Activated naive CD8-positive, alpha-beta T cell treated with anti-CD3 and anti-CD28 coated beads, Interleukin-2, amount 50 U/mL, for 24 hours (primary cell): ENCODE data around the gene FBXL4.

ENCODE experiments used
- ATAC-seq: fragments of 150-1000 bp; cut with Tn5 transposase; one replicate; pipeline ENCODE4 v1.10.0; 2021
- DNase-seq: peaks from one replicate; pipeline ENCODE4 v3.0.0; 2021
- H3K27ac Mint-ChIP-seq: one replicate; pipeline ENCODE4 v1.8.0; 2021; ENCODE audit warnings: mild to moderate bottlenecking, mixed read lengths
- H3K27me3 Mint-ChIP-seq: one replicate; pipeline ENCODE4 v1.8.0; 2021; ENCODE audit warnings: mixed read lengths
- H3K36me3 Mint-ChIP-seq: one replicate; pipeline ENCODE4 v1.8.0; 2021; ENCODE audit warnings: low read depth, mixed read lengths
- H3K4me1 Mint-ChIP-seq: one replicate; pipeline ENCODE4 v1.8.0; 2021; ENCODE audit warnings: mixed read lengths
- H3K4me3 Mint-ChIP-seq: one replicate; pipeline ENCODE4 v1.8.0; 2021; ENCODE audit warnings: mild to moderate bottlenecking, moderate library complexity, mixed read lengths
- H3K9me3 Mint-ChIP-seq: one replicate; pipeline ENCODE4 v1.8.0; 2021; ENCODE audit warnings: mixed read lengths

The FBXL4 gene

DNA sequence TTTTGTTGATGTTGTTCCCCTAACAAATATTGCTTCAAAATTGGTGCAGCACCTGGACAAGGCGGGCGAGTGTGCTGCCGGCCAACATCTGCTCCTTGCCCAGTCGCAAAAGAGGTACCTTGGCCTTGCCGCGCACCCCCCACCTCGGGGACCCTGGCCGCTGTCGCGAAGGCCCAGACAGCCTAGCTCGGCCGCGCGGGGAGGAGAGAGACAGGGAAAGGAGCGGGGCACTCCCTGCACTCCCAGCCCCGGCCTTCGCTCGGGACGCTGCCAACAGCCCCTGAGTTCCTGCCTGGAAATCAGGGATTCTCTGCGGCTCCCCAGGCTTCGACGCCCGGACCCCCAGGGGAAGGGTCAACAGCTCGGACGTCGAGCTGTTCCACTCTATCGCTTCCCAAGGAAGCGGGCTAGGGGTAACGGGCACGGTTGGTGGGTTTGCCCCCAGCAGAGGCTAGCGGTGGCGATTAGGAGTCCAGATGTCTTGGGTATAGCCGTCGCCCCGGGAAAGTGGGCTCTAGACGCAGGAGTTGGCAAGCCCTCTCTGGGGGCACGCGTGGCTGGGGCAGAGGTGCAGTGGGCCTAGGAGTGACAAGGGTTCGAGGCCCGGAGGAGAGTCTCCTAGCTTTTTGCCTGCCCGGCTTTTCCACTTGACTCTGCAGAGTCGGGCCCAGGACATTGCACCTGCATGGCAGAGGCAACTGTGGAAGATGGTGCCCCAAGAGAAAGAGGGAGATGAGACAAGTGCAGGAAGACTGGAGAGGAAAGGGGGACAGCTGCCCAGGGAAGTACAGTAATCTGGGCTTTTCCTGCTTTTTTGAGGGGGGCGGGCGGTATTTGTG, 105.2 kb downstream of the FBXL4 start:
- peaks cover 79% of the 10 kb centered on the region for H3K27me3 Mint-ChIP-seq
- DNase-seq (no peak), ATAC-seq (no peak)
- no peak overlapping the region for H3K4me3 Mint-ChIP-seq
- peaks cover 15% of the 10 kb centered on the region for H3K4me1 Mint-ChIP-seq
- no peaks in the 10 kb centered on the region for H3K36me3 Mint-ChIP-seq
- no peak overlapping the region for H3K27ac Mint-ChIP-seq
- no peaks in the 10 kb centered on the region for H3K9me3 Mint-ChIP-seq

DNA sequence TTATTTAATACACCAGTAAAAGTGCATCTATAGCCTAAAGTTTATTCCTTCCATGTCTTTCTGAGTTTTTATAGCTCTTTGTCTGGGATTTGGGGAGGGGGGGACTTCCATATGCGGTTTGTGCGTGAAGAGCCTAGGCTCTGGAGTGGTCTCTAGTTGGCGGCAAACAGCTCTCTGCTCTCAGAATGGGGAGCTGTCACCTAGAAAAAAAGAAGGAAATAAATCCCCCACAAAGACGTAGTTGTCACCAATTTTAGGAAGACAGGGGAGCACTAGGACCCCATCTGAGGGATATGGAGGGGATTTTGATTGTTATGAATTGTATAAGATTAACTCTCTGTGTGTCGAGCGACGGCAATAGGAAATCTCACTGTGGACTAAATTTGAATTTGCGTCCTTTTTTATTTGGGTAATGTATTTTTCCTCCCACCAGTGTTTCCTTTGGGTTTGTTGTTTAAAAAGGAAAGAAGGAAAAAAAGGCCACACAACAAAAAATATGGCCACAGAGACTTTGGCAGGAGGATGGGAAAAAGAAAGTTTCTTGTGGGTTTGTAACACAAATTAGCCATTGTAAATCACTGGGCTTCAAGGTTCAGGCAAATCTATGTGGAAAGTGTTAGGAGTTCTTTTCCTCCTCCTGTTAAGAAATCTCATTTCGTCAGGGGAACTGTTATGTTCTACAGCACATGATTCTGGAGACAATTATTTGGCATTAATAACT, 106.0 kb downstream of the FBXL4 start:
- ATAC-seq (no peak), DNase-seq (no peak)
- Mint-ChIP-seq H3K9me3 (no peaks in the 10 kb centered on the region), H3K4me3 (no peak overlapping the region), H3K27ac (no peak overlapping the region), H3K27me3 (peaks cover 79% of the 10 kb centered on the region), H3K36me3 (no peaks in the 10 kb centered on the region), H3K4me1 (peaks cover 15% of the 10 kb centered on the region)

DNA sequence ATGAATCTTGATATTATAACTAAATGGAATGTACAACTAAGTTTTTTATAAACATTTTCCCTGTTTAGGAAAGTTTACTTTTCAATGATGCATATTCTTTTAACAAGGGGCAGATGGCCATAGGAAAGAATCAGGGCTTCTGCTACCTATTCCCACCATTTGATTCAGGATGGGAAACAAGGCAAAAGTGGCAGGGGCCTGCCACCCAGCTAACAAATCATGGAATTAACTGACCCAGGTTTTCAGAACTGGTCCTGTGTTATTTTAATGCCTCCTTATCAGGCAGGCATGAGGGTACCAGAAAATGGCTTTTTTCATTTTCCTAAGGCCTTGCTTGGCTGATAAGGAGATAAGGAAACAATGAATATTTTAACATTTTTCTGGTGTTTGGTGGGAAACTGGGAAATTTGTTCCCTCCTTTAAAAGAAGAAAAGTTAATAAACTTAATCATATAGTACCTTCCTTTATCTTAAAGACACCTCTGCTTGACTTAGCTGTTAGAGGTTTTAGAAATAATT, 106.7 kb downstream of the FBXL4 start:
- Mint-ChIP-seq H3K4me3 (no peak overlapping the region), H3K4me1 (peaks cover 18% of the 10 kb centered on the region), H3K36me3 (no peaks in the 10 kb centered on the region), H3K9me3 (no peaks in the 10 kb centered on the region), H3K27me3 (peaks cover 79% of the 10 kb centered on the region), H3K27ac (no peak overlapping the region)
- ATAC-seq, result no peak
- no peak for DNase-seq

DNA sequence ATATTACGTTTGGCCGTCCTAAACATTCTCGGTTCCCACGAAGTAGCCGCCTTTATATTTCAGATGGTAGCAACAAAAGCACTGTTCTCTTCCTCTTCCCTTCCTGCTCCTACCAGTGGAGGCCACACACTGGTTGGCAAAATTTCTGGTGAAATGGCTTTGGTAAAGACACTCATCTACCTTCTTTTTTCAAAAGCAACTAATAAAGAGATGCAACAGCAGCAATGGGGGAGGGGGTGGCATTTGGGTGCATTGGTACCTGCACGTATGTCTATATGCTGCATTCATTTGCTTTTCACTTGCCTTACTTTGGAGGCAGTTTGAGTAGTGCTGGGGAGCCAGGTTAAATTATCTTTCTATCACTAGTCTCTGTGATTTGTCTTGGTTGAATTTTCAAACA, 107.4 kb downstream of the FBXL4 start:
- Mint-ChIP-seq H3K9me3 (no peaks in the 10 kb centered on the region), H3K4me1 (peaks cover 16% of the 10 kb centered on the region), H3K4me3 (no peak overlapping the region), H3K27ac (no peak overlapping the region), H3K36me3 (no peaks in the 10 kb centered on the region), H3K27me3 (peaks cover 77% of the 10 kb centered on the region)
- DNase-seq, result no peak
- ATAC-seq, result no peak

DNA sequence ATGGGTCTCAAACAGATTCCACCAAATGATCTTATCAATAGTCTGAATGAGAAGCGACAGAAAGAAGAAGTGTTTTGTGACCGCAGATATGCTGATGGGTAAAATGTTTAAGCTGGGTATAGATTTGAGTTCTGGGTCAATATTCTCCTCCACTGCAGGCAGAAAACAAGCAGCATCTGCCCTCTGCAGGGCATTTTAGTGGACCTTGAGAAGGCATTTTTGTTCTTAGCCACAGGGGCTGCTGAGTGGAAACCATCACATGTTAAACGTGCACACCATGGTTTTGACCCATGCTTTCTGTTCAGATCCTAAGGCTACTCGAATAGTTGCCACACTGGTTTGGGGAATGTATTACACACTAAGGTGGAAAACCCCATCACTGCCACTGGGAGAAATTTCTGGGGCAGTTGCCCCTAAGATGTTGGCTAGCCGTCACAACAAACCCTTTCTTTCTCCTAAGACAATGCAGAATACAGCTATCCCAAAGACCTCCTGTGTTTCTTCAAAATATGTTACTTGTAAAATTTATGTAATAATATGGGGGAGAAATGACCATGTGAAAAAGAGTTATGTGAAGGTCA, 107.9 kb downstream of the FBXL4 start:
- Mint-ChIP-seq H3K36me3 (no peaks in the 10 kb centered on the region), H3K4me1 (peaks cover 16% of the 10 kb centered on the region), H3K27me3 (peaks cover 76% of the 10 kb centered on the region), H3K4me3 (no peak overlapping the region), H3K9me3 (no peaks in the 10 kb centered on the region), H3K27ac (no peak overlapping the region)
- no peak for DNase-seq
- ATAC-seq, result no peak

DNA sequence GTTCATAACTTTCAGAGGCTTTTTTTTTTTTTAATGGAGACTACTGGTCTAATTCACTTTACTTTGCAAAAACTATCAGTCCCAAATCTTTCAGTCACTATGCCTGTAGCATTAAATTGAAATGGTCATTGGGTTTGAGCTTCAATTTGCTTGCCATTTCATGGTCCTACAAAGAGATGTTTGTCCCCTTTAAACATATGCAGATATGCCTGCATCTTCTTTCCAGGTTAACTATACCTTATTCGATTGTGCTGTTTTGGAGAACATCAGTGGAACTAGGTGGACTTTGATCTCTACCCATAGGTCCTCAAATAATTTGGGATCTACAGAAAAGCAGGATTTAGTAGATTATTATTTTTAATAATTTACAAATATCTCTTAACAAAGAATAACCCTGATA, 108.8 kb downstream of the FBXL4 start:
- no peaks in the 10 kb centered on the region for H3K36me3 Mint-ChIP-seq
- no peak overlapping the region for H3K4me3 Mint-ChIP-seq
- H3K27me3 Mint-ChIP-seq, result peaks cover 74% of the 10 kb centered on the region
- no peaks in the 10 kb centered on the region for H3K9me3 Mint-ChIP-seq
- no peak overlapping the region for H3K27ac Mint-ChIP-seq
- ATAC-seq (no peak), DNase-seq (no peak)
- peaks cover 16% of the 10 kb centered on the region for H3K4me1 Mint-ChIP-seq

DNA sequence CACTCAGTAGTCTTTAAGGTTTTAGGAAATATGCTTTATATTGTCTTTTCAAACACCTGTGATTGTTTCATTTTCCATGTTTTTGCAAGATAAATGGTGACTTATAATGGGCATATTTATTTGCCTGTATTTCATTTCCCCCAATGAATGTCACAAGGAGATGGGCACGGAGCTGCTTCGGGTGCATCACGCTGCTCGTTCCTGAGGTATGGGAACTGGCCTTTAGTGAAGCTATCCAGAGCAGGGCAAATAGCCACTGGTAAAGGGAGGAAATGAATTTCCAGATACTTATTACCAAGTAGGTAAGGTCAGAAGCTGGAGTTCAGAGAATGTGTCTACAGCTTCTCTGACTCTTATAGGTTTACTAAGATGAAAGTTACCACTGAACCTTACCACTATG, 109.7 kb downstream of the FBXL4 start:
- Mint-ChIP-seq H3K9me3 (no peaks in the 10 kb centered on the region), H3K27ac (no peak overlapping the region), H3K4me1 (peaks cover 26% of the 10 kb centered on the region), H3K27me3 (peaks cover 78% of the 10 kb centered on the region), H3K4me3 (no peak overlapping the region), H3K36me3 (no peaks in the 10 kb centered on the region)
- DNase-seq, result no peak
- ATAC-seq, result no peak

DNA sequence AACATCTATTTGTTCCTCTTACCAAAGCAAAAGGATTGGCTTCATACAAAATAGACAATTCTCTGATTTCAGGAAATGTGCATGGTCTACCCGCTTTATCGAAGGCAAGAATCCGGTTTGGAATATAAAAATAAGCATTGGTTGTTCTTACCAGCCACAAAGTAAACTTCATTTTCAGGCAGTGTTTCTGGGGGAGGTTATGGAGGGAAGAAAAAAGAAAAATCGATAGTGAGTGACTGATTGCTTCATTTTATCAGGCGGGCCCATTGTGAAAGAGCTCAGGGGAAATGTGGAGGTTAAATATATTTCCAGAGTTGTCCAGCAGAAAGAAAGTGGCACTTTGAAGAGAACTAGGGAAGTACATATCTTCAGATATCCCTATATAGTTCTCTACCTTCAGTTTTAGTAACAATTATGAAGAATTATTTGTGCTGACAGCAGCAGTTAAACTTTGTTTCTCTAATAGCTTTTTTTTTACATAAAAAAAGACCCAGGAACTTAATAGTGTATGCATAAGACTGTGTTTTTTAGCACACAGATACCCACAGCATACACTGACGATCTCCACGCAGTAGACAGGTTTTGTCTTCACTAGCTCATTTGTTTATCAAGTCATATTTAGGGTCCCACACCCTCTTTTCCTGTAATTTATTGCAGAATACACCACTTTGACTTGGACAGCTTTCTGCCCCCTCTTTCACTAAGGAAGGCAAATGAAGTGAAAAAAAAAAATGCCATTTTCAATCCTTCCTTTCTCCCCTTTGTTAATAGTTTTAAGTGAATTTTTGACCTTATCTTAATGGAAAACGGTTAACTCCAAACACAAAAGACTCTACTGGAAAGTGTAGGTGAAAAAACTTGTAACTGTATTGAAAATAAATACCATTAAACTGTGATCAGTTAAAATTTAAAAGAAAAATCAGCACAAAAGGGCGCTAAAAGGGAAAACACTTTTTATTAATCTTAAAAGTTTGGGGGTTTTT, 110.5 kb downstream of the FBXL4 start:
- ATAC-seq (no peak), DNase-seq (no peak)
- Mint-ChIP-seq H3K9me3 (no peaks in the 10 kb centered on the region), H3K4me3 (no peak overlapping the region), H3K27ac (no peak overlapping the region), H3K36me3 (no peaks in the 10 kb centered on the region), H3K4me1 (peaks cover 29% of the 10 kb centered on the region), H3K27me3 (peaks cover 77% of the 10 kb centered on the region)

DNA sequence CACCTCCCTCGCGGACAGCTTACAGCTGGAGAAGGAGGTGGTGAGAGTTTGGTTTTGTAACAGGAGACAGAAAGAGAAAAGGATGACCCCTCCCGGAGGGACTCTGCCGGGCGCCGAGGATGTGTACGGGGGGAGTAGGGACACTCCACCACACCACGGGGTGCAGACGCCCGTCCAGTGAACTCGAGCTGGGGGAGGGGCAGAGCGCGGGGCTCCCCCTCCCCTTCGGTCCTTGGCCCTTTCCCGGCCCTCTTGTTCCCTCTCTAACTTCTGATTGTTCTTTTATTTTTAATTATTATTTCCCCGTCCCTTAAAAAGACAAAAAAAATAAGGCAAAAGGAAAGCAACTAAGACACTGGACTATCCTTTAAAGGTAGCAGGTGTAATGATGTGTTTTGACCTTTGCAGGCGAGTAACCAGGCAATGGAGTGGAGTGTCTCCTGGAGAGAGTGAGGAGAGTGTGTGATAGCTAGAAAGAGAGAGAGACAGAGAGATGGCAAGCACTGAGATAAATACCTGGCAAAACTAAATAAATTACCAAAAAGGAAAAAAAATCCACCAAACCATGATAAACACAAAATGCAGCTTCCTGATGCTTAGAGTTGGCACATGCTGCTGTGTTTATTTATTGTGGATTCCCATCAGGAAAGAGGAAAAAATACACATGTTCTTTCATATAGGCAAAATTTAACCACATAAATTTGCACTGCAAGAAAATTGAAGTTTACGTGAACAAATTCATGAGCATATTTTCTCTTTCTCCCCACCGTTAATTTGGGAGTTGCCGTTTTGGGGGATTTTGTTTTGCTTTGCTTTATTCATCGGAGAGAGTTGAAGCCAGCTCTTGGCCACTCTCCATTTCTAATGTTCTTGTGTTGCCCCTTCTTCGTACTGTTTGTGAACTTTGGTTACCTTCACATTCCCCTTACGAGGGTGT, 111.5 kb downstream of the FBXL4 start:
- Mint-ChIP-seq H3K36me3 (no peaks in the 10 kb centered on the region), H3K27ac (no peak overlapping the region), H3K4me3 (no peak overlapping the region), H3K4me1 (peaks cover 36% of the 10 kb centered on the region), H3K9me3 (no peaks in the 10 kb centered on the region), H3K27me3 (peaks cover 75% of the 10 kb centered on the region)
- DNase-seq (no peak), ATAC-seq (no peak)

DNA sequence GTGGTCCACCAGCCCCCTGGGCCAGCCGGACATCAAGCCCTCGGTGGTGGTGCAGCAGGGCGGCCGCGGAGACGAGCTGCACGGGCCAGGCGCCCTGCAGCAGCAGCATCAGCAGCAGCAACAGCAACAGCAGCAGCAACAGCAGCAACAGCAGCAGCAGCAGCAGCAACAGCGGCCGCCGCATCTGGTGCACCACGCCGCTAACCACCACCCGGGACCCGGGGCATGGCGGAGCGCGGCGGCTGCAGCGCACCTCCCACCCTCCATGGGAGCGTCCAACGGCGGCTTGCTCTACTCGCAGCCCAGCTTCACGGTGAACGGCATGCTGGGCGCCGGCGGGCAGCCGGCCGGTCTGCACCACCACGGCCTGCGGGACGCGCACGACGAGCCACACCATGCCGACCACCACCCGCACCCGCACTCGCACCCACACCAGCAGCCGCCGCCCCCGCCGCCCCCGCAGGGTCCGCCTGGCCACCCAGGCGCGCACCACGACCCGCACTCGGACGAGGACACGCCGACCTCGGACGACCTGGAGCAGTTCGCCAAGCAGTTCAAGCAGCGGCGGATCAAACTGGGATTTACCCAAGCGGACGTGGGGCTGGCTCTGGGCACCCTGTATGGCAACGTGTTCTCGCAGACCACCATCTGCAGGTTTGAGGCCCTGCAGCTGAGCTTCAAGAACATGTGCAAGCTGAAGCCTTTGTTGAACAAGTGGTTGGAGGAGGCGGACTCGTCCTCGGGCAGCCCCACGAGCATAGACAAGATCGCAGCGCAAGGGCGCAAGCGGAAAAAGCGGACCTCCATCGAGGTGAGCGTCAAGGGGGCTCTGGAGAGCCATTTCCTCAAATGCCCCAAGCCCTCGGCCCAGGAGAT, 112.4 kb downstream of the FBXL4 start:
- Mint-ChIP-seq H3K27ac (no peak overlapping the region), H3K27me3 (peaks cover 79% of the 10 kb centered on the region), H3K36me3 (no peaks in the 10 kb centered on the region), H3K4me1 (peaks cover 41% of the 10 kb centered on the region), H3K9me3 (no peaks in the 10 kb centered on the region), H3K4me3 (no peak overlapping the region)
- ATAC-seq (no peak), DNase-seq (no peak)

DNA sequence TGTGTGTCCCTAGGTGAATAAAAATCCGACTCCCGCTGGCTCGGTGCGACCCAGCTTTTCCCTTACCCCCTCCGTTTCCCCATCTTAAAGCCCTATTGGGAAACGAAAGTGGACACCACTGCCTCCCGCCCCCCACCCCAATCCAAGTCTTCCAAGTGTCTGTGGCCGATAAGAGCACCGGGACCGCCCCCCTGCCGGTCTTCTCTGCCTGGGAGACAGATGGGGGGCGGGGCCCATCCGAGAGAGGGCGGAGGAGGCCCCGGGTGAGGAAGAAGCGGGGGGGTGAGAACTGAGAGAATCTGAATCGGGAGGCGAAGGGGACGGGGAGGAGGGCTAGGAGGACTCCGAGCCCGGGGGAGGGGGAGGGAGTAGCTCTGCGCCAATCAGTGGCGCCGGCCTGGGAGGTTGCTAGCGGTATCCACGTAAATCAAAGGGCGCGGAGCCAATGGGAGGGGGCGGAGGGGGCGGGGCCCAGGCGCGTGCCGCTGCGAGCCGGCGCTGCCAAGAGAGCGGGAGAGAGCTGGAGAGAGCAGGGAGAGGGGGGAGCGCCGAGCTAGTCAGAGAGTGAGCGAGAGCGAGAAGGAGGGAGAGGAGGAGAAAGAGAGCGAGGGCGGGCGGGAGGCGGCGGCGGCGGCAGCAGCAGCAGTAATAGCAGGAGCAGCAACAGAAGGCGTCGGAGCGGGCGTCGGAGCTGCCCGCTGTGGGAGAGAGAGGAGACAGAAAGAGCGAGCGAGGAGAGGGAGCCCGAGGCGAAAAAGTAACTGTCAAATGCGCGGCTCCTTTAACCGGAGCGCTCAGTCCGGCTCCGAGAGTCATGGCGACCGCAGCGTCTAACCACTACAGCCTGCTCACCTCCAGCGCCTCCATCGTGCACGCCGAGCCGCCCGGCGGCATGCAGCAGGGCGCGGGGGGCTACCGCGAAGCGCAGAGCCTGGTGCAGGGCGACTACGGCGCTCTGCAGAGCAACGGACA, 113.4 kb downstream of the FBXL4 start, which contains the start of gene POU3F2:
POU3F2 (plus strand) TSS at position 515 of the 972 bp plus-strand sequence; CDS start at position 815, 300 bp downstream.
- no peak within 1 kb of the TSS for H3K27ac Mint-ChIP-seq
- peaks cover 44% of the 10 kb centered on the region for H3K4me1 Mint-ChIP-seq
- H3K4me3 Mint-ChIP-seq, result peak within 1 kb of the TSS; percentile 76
- peaks cover 77% of the 10 kb centered on the region for H3K27me3 Mint-ChIP-seq
- DNase-seq (peak; percentile 63), ATAC-seq (peak; percentile 70)
- H3K9me3 Mint-ChIP-seq, result no peaks in the 10 kb centered on the region
- no peaks in the 10 kb centered on the region for H3K36me3 Mint-ChIP-seq
